ENCODE results near the gene PTPRT.

Gene PTPRT

GRCh38 chr20:42338294-42339201, 851.2 kb downstream of the PTPRT start (continued):
- no peak for TF ChIP-seq INSM2 (tag by site-specific recombination; IDR thresholded peaks at IDR 0.05)

- Histone ChIP-seq H3K4me3 (ENCODE audit: low read depth, low read length) (no peak overlapping the region), H3K36me3 (ENCODE audit: control insufficient read depth in 2 of 2, insufficient read depth in 1 of 2, low read length in 2 of 2) (no peaks in the 10 kb centered on the region), H3K9me3 (ENCODE audit: control insufficient read depth, insufficient read depth, low read depth, low read length) (no peaks in the 10 kb centered on the region), H3K4me1 (ENCODE audit: control insufficient read depth, insufficient read depth, low read length) (no peaks in the 10 kb centered on the region), H3K27ac (ENCODE audit: extremely low read depth, low read depth, low read length) (no peak overlapping the region)
- ChIA-PET POLR2A (no interaction called here), CTCF (no interaction called here)
- TF ChIP-seq ZNF785 (tag by site-specific recombination; IDR thresholded peaks at IDR 0.05) (no peak), ZNF335 (tag by site-specific recombination; conservative IDR thresholded peaks at IDR 0.05) (no peak), ZNF747 (tag by site-specific recombination; IDR thresholded peaks at IDR 0.05) (no peak), KLF1 (tag by site-specific recombination; IDR thresholded peaks at IDR 0.05) (no peak), ZNF623 (tag by site-specific recombination; IDR thresholded peaks at IDR 0.05) (no peak), SP3 (tag by site-specific recombination; IDR thresholded peaks at IDR 0.05) (no peak), ZNF394 (tag by site-specific recombination; IDR thresholded peaks at IDR 0.05; ENCODE audit: borderline replicate concordance) (no peak), TRIM28 (IDR thresholded peaks at IDR 0.05; ENCODE audit: borderline replicate concordance, low read length) (no peak), ZNF184 (tag by site-specific recombination; IDR thresholded peaks at IDR 0.05) (no peak), ZNF791 (tag by site-specific recombination; IDR thresholded peaks at IDR 0.05) (no peak), ZBTB10 (tag by site-specific recombination; IDR thresholded peaks at IDR 0.05) (no peak), ZNF221 (tag by site-specific recombination; IDR thresholded peaks at IDR 0.05; ENCODE audit: borderline replicate concordance) (no peak), PRDM10 (tag by site-specific recombination; IDR thresholded peaks at IDR 0.05) (no peak)
Observed at GRCh38 chr20:42336576-42336975, 853.1 kb downstream of the PTPRT start.
